ENCODE data around the gene CASKIN1. TPM values are rescaled to one million over a fixed set of nuclear protein-coding genes. Genes with fewer than 3 reads are reported as not detected.

CASKIN1 gene
- total RNA-seq, 6 donors from 2014 or later: 0.06 to 1.0 (median 0.15) TPM; not detected in 3

DNA sequence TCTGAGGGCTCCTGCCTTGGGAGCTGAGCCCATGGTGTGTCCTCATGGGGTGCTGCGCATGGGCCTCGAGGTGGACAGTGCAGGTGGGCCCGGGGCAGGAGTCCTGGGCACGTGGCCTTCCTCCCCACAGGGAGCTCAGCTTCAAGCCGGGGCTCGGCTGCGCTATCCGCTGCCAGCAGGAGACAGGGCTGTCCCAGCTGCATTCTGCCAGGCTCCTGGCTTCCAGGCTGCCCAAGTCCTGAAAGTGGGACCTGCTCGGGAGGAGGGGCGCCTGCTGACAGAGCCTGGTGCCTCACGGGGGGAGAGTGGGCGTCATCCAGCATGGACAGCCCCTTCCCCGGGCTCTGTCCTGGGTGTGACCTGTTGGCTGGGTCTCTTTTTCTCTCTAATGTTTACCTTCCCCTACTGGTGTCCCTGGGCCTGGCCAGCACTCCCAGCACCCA, 33.7 kb downstream of the CASKIN1 start:
- no peak for ATAC-seq (ENCODE audit: low FRiP score in 2 of 2)
- Histone ChIP-seq H3K27ac (no peak overlapping the region), H3K4me1 (peaks cover 37 to 48% (median 39%) of the 10 kb centered on the region in 4 donors), H3K9me3 (no peaks in the 10 kb centered on the region), H3K4me3 (no peak overlapping the region), H3K36me3 (peaks cover 0 to 27% (median 17%) of the 10 kb centered on the region in 4 donors), H3K27me3 (no peaks in the 10 kb centered on the region)
- no peak for TF ChIP-seq CTCF (IDR thresholded peaks at IDR 0.05)
- no peak for TF ChIP-seq EP300 (IDR thresholded peaks at IDR 0.05)
- no peak for TF ChIP-seq POLR2AphosphoS5 (IDR thresholded peaks at IDR 0.05)
- TF ChIP-seq POLR2A (IDR thresholded peaks at IDR 0.05): no peak
- WGBS, 2 donors: 85% methylated on average over 13 of the region's 13 CpGs; no CpG with 5 or more reads in 1 of the 2 donors
- DNase-seq: peak in 1 of 2 donors; percentile 75

GRCh38 chr16:2161911-2162310, 34.5 kb downstream of the CASKIN1 start:
- Histone ChIP-seq H3K36me3 (peaks cover 0 to 19% (median 13%) of the 10 kb centered on the region in 4 donors), H3K4me1 (peaks cover 45 to 56% (median 47%) of the 10 kb centered on the region in 4 donors), H3K27me3 (no peaks in the 10 kb centered on the region), H3K4me3 (no peak overlapping the region), H3K27ac (peak overlapping the region in 3 of 4 donors; percentile 43 to 75 (median 51)), H3K9me3 (no peaks in the 10 kb centered on the region)
- no peak for ATAC-seq (ENCODE audit: low FRiP score in 2 of 2)
- TF ChIP-seq POLR2AphosphoS5 (IDR thresholded peaks at IDR 0.05) (no peak), CTCF (IDR thresholded peaks at IDR 0.05) (no peak), EP300 (IDR thresholded peaks at IDR 0.05) (no peak), POLR2A (IDR thresholded peaks at IDR 0.05) (no peak)
- WGBS, 2 donors: 70 to 98% methylated on average over 2 to 9 of the region's 10 CpGs
- DNase-seq: peak in 1 of 2 donors; percentile 54

DNA sequence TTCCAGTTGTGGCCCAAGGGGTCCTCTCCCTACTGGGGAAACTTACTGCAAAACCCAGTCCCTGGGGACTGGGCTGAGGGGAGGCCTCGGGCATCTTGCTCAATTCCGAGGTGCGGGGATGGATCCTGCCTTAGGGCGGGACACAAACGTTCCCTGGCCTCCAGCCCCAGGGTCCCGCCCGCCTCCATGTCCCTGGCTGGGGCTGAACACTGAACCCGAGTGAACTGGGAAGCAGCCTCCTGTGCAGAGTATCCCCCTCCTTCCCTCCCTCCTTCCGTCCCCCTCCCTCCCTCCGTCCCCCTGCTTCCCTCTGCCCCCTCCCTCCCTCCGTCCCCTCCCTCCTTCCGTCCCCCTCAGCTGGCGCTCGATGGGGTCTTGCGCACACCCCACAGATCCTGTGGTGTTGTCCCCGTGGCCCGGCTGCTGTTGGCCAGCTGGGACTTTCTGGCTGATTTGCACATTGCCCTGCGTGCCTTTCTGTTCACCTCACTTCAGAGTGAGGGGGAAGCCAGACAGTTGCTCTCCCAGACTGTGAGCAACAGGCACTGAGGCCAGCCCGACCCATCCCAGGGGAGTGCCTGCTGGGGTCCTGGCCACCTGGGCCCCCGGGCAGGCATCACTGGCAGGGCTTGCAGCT, 35.4 kb downstream of the CASKIN1 start:
- Histone ChIP-seq H3K27ac (peak overlapping the region in 3 of 4 donors; percentile 43 to 75 (median 51)), H3K36me3 (peaks cover 0 to 10% (median 7%) of the 10 kb centered on the region in 4 donors), H3K27me3 (no peaks in the 10 kb centered on the region), H3K4me3 (no peak overlapping the region), H3K4me1 (peaks cover 53 to 65% (median 54%) of the 10 kb centered on the region in 4 donors), H3K9me3 (no peaks in the 10 kb centered on the region)
- ATAC-seq (ENCODE audit: low FRiP score in 2 of 2) (peak in 1 of 2 donors; percentile 67), DNase-seq (peak in 1 of 2 donors; percentile 71)
- TF ChIP-seq EP300 (IDR thresholded peaks at IDR 0.05): no peak
- TF ChIP-seq POLR2AphosphoS5 (IDR thresholded peaks at IDR 0.05): peak in 1 of 2 donors; percentile 25
- TF ChIP-seq POLR2A (IDR thresholded peaks at IDR 0.05): no peak
- WGBS, 2 donors: 53 to 71% methylated on average over 7 to 14 of the region's 20 CpGs

DNA sequence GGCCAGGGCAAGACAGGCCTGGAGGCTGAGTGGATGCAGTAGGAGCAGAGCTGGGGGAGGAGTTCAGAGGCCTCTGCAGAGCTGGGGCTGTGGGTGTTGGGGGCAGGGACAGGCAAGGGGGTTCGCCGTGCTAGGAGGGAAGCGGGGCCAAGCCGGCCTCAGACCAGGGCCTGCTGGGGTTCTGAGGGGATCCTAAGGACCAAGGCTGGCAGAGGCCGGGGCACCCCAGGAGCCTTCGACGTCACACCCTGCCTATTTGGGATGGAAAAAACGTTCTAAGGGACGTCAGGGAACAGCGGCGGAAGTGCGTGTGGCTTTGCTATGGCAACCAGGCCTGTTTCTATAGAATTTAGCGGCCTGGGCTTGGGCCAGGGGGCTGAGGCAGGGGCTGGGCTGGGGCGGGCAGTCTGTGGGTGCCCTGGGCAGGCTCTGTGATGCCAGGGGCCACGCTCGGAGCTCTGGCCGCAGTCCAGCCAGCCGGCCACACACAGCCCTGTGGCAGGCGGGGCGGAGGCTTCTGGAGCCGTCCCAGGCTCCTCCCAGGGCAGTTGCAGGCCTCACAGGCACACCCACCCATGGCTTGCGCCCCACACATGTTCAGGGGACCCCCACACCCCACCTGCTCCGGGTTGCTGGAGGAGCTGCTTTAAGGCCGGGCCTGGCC, 37.1 kb downstream of the CASKIN1 start:
- TF ChIP-seq CTCF (IDR thresholded peaks at IDR 0.05): no peak
- TF ChIP-seq POLR2A (IDR thresholded peaks at IDR 0.05): no peak
- no peak for TF ChIP-seq EP300 (IDR thresholded peaks at IDR 0.05)
- no peak for TF ChIP-seq POLR2AphosphoS5 (IDR thresholded peaks at IDR 0.05)
- H3K4me1 ChIP-seq: peaks cover 55 to 74% (median 57%) of the 10 kb centered on the region in 4 donors
- H3K4me3 ChIP-seq: peak overlapping the region in 2 of 4 donors; percentile 2 to 23
- no peaks in the 10 kb centered on the region for H3K9me3 ChIP-seq
- peak in 1 of 2 donors; percentile 90 for DNase-seq
- H3K27ac ChIP-seq: peak overlapping the region; percentile 43 to 76 (median 62)
- peak in 1 of 2 donors; percentile 23 for ATAC-seq (ENCODE audit: low FRiP score in 2 of 2)
- peaks cover 0 to 6% (median 2%) of the 10 kb centered on the region in 4 donors for H3K36me3 ChIP-seq
- 57 to 64% methylated on average over 14 to 19 of the region's 24 CpGs for WGBS, 2 donors
- no peaks in the 10 kb centered on the region for H3K27me3 ChIP-seq

- Histone ChIP-seq H3K4me3 (no peak overlapping the region), H3K4me1 (peaks cover 62 to 84% (median 68%) of the 10 kb centered on the region in 4 donors), H3K9me3 (no peaks in the 10 kb centered on the region), H3K27me3 (no peaks in the 10 kb centered on the region), H3K36me3 (peaks cover 0 to under 1% (median 0%) of the 10 kb centered on the region in 4 donors), H3K27ac (peak overlapping the region; percentile 43 to 76 (median 62))
- ATAC-seq (ENCODE audit: low FRiP score in 2 of 2) (no peak), DNase-seq (peak in 1 of 2 donors; percentile 52)
- TF ChIP-seq CTCF (IDR thresholded peaks at IDR 0.05): no peak
- no peak for TF ChIP-seq POLR2AphosphoS5 (IDR thresholded peaks at IDR 0.05)
- no peak for TF ChIP-seq POLR2A (IDR thresholded peaks at IDR 0.05)
- TF ChIP-seq EP300 (IDR thresholded peaks at IDR 0.05): no peak
- 84 to 87% methylated on average over 13 to 14 of the region's 15 CpGs for WGBS, 2 donors
Observed at GRCh38 chr16:2158262-2158638, 38.2 kb downstream of the CASKIN1 start.
